Astrocyte of the cerebellum (primary cell): ENCODE data around the gene TMEM233.
A peak's percentile ranks its signal among the peaks of the same experiment; 100 is the strongest.

Experiments used
- DNase-seq: peaks from one replicate; pipeline ENCODE4 v3.0.0-alpha.2; 2011; ENCODE audit warnings: low read depth
- H3K4me3 ChIP-seq: 2 replicates; pipeline ENCODE4 v1.5.1; 2011; ENCODE audit warnings: mild to moderate bottlenecking, low read depth, low read length, moderate library complexity
- in situ Hi-C: cut with HindIII; loops from 2 replicates; pipeline ENCODE4 v1.10.0; 2017; ENCODE audit warnings: low sequenced_read_pairs
- TF ChIP-seq, protein P1 (sequence below): IDR thresholded peaks from 2 replicates; pipeline ENCODE4 v1.5.1; 2012; ENCODE audit warnings: low read length, low read depth, moderate library complexity, mild to moderate bottlenecking; ENCODE audit errors: missing control alignments

TMEM233 gene

DNA sequence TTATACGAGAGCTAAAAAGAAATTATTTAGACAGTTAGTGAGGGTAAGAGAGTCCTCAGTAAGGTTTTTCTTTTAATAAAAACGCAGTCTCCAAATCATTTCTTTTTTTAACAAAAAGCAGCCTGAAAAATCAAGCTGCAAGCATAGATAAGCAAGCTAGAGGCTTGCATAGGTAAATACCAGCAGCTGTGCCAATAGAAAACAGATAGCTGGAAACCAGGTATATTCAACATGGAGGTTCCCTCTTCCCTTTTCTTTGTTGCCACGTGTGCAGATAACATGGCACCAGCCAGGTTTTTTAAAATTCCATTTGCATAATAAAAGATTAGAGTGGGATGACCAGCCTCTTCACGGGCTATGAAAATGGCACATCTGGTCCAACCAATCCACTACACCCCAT lies 68.3 kb downstream of the TMEM233 start:
- no peak overlapping the region for H3K4me3 ChIP-seq
- in situ Hi-C loops, result no loop called here
- TF ChIP-seq, protein P1, sequence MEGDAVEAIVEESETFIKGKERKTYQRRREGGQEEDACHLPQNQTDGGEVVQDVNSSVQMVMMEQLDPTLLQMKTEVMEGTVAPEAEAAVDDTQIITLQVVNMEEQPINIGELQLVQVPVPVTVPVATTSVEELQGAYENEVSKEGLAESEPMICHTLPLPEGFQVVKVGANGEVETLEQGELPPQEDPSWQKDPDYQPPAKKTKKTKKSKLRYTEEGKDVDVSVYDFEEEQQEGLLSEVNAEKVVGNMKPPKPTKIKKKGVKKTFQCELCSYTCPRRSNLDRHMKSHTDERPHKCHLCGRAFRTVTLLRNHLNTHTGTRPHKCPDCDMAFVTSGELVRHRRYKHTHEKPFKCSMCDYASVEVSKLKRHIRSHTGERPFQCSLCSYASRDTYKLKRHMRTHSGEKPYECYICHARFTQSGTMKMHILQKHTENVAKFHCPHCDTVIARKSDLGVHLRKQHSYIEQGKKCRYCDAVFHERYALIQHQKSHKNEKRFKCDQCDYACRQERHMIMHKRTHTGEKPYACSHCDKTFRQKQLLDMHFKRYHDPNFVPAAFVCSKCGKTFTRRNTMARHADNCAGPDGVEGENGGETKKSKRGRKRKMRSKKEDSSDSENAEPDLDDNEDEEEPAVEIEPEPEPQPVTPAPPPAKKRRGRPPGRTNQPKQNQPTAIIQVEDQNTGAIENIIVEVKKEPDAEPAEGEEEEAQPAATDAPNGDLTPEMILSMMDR, result no peak
- DNase-seq, result no peak

DNA sequence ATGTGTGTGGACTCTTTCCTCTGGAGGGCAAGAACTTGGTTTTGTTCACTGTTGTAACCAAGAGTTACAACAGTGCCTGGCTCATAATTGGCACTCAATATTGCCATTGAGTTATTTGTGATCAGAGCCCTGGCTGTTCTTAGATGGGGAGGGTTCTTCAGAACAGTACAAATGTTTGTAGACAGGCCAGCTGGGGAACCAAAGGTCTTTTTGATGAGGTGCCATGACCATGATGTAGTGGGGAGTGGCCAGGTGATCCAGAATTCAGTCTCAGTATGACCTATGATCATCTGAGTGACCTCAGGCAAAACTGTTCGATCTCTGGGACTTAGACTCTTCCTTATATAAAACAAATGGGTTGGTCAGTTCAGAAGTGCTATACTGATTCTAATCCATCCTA lies 71.1 kb downstream of the TMEM233 start:
- TF ChIP-seq, protein P1, result no peak
- in situ Hi-C loops, result no loop called here
- no peak overlapping the region for H3K4me3 ChIP-seq
- no peak for DNase-seq

DNA sequence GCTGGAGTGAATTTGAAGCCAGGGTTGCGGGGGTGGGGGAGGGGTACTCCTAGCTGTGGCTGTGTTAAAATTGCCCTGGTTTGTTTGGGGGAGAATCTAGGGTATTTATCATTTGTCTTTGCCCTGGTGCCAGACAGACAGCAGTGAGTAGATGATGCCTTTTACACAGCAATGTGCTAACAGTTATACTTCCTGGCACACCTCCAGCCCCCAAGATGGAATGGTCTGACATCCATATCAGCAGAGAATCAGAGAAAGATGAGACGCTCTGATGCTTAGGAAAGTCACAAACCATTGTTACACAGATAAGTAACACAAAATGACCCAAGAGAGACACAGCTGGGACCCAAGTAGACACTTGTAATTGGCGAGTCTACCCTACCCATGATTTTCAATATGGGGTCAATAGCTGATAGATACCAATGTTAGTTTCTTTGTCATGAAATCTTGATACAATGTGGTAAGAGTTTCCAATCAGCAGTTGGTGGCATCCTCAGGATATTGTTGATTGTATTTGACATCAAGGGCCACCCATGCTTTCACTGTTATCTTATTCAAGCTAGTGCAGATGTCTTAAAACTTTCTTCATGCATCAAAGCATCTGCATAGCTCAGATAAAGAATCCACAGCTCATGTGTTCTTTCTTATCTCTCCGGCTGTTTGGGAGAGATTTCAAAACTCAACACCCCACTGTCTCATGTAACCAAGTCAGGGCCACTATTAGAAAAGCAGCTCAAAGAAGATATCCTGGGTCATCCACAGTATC lies 71.8 kb downstream of the TMEM233 start:
- no peak overlapping the region for H3K4me3 ChIP-seq
- DNase-seq, result no peak
- in situ Hi-C loops, result no loop called here
- TF ChIP-seq, protein P1, result no peak

DNA sequence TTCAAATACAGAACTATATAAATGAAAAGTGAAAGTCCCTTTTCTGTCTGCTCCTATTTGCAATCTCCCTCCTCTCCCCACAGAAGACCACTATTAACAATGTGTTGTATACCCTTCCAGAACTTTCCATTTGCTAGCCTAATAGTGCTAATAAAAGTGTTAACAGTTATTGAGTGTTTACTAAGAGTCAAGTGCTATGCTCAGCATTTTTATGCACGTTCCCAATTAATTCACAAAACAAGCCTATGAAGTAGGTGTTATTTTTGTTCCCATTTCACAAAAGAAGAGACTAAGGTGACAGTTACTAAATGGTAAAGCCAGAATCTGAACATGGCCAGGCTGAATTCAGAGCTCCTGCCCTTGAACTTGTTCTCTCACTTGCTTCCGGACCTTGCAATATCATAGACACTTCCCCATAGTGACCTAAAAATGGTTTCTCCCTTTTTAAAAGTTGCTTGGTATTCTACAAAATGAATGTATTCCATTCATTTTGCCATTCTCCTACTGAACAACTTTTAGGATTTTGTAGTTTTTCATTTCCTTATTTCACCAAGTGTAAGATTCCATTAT lies 72.7 kb downstream of the TMEM233 start:
- H3K4me3 ChIP-seq, result no peak overlapping the region
- TF ChIP-seq, protein P1, result no peak
- no peak for DNase-seq
- in situ Hi-C loops, result no loop called here

DNA sequence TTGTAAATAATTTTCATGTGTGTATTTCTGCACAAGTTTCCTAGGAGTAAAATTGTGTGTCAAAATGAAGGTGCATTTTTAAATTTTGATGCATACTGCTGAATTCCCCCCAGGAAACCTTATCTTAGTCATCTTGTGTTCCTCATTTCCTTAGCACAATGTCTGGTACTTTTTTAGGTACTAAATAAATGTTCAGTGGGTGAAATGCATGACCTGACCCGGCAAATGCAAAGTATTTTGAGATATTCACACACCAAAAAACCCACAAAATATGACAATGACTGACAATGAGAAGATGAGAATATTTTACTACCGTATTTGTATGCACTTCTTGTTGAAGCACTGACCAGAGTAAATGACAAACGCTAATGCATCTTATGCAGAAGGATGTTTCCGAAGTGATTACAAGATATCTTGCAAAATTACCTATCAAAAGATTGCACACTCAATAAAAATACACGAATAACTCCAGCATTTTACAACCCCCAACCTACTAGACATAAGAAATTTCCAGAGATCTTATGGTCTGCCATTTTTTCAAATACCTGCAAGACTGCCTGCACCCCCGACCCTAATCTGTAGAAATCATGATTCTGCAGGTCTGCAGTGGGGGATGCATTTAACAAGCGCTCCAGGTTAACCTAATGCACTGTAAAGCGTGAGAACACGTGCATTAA lies 73.5 kb downstream of the TMEM233 start:
- peak overlapping the region; percentile 94 for H3K4me3 ChIP-seq
- no peak for DNase-seq
- TF ChIP-seq, protein P1, result no peak
- in situ Hi-C loops, result no loop called here

DNA sequence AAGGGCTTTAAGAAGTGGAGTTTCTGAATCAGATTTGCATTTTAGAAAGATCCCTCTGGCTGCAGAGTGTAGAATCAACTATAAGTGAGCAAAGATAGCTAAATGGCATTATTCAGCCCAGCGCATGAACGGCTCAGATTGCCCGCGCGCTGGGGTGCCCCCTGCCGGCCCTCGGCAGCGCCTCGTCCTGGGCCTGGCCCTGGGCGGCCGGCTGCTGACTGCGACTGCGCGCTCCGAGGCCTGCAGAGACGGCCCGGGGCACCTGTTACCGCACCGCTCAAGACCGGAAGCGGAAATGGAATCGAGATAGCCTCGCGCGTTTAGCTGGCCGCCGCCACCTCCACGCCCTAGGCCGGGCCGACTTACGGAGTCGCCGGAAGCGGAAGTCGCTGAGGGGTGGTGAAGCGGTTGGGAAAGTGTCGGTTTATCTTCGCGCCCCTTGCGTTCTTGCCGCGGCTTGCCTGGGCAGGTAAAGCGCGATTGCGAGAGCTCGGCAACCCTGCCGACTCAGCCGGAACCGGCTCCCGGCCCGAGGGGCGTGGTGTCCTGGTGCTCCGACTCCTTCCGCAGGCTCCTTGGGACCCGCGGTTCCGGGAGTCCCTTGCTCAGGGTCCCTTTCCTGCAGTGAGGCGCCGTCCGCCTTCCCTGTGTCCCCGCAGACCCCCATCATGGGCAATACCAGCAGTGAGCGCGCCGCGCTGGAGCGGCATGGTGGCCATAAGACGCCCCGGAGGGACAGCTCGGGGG lies 74.2 kb downstream of the TMEM233 start, which contains the start of gene PRKAB1:
Gene PRKAB1, plus strand, starts transcription at position 557 of the 747 bp plus-strand sequence. Its CDS starts 112 bp downstream, at position 669.
- peak within 1 kb of the TSS; percentile 94 for H3K4me3 ChIP-seq
- TF ChIP-seq, protein P1, result peak; percentile 94
- DNase-seq, result peak; percentile 93
- in situ Hi-C loops, result no loop called here
